ENCODE measurements around the gene PCYT1B. TPM values are rescaled to one million over a fixed set of nuclear protein-coding genes. Genes with fewer than 3 reads are reported as not detected.
"Not testable (repeated sequence)": the region's sequence is repeated elsewhere in the genome, so short reads cannot be mapped to it uniquely, and the experiment has no call there.

The PCYT1B gene
- total RNA-seq, 4 donors from 2014 or later = 0.87 to 1.9 (median 1.2) TPM

DNA sequence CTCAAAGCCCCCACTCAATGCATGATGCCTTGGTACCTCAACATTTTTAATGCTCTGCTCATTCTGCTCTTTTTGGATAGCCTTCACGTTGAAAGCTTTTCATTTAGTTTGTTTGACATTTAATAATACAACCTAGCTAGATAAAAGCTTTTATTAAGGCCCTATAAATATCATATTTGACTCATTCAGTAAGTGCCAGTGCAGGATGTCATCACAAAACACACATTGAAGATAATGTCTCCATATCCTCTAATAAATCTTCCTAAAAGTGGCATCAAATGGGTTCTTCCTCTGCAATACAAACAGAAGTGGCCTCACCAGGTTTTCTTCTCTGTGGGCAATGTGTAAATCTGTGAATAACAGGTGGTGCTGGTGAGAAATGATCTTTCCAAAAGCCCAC lies 12.0 kb upstream of the PCYT1B start:
- Histone ChIP-seq H3K9me3 (no peaks in the 10 kb centered on the region), H3K27ac (no peak overlapping the region), H3K4me3 (no peak overlapping the region), H3K36me3 (no peaks in the 10 kb centered on the region), H3K27me3 (no peaks in the 10 kb centered on the region), H3K4me1 (no peaks in the 10 kb centered on the region)
- TF ChIP-seq EP300 (IDR thresholded peaks at IDR 0.05) (no peak), CTCF (IDR thresholded peaks at IDR 0.05) (no peak), POLR2A (IDR thresholded peaks at IDR 0.05) (no peak)
- DNase-seq (ENCODE audit: low spot score in 2 of 2) = no peak
- whole genome bisulfite sequencing, 2 donors = 45 to 56% methylated on average over 1 of the region's 1 CpG

- H3K27me3 ChIP-seq = no peaks in the 10 kb centered on the region
- no peak for DNase-seq (ENCODE audit: low spot score in 2 of 2)
- H3K27ac ChIP-seq = no peak overlapping the region
- no peaks in the 10 kb centered on the region for H3K4me1 ChIP-seq
- no peaks in the 10 kb centered on the region for H3K9me3 ChIP-seq
- H3K4me3 ChIP-seq = no peak overlapping the region
- TF ChIP-seq CTCF (IDR thresholded peaks at IDR 0.05) (no peak), POLR2A (IDR thresholded peaks at IDR 0.05) (no peak), EP300 (IDR thresholded peaks at IDR 0.05) (no peak)
- H3K36me3 ChIP-seq = no peaks in the 10 kb centered on the region
Observed at GRCh38 chrX:24658421-24658820, 11.3 kb upstream of the PCYT1B start.

GRCh38 chrX:24657671-24658386 lies 10.7 kb upstream of the PCYT1B start:
- DNase-seq (ENCODE audit: low spot score in 2 of 2) = no peak

GRCh38 chrX:24655679-24656078 lies 8.5 kb upstream of the PCYT1B start:
- WGBS, 2 donors = 73 to 77% methylated on average over 9 of the region's 9 CpGs
- not testable (repeated sequence) for DNase-seq (ENCODE audit: low spot score in 2 of 2)

More at GRCh38 chrX:24657671-24658386, 10.7 kb upstream of the PCYT1B start:
- no peaks in the 10 kb centered on the region for H3K36me3 ChIP-seq
- 59 to 64% methylated on average over 6 of the region's 6 CpGs for WGBS, 2 donors
- no peaks in the 10 kb centered on the region for H3K4me1 ChIP-seq
- H3K9me3 ChIP-seq = no peaks in the 10 kb centered on the region
- no peaks in the 10 kb centered on the region for H3K27me3 ChIP-seq
- TF ChIP-seq CTCF (IDR thresholded peaks at IDR 0.05) (no peak), EP300 (IDR thresholded peaks at IDR 0.05) (no peak), POLR2A (IDR thresholded peaks at IDR 0.05) (no peak)
- H3K27ac ChIP-seq = no peak overlapping the region
- no peak overlapping the region for H3K4me3 ChIP-seq

GRCh38 chrX:24651783-24652182 lies 4.6 kb upstream of the PCYT1B start:
- TF ChIP-seq CTCF (IDR thresholded peaks at IDR 0.05) (no peak), EP300 (IDR thresholded peaks at IDR 0.05) (no peak), POLR2A (IDR thresholded peaks at IDR 0.05) (no peak)
- Histone ChIP-seq H3K27ac (no peak overlapping the region), H3K4me3 (no peak overlapping the region), H3K36me3 (no peaks in the 10 kb centered on the region), H3K27me3 (no peaks in the 10 kb centered on the region), H3K9me3 (no peaks in the 10 kb centered on the region), H3K4me1 (peaks cover 0 to 6% (median 0%) of the 10 kb centered on the region in 4 donors)
- DNase-seq (ENCODE audit: low spot score in 2 of 2) = no peak
- 84 to 93% methylated on average over 1 to 2 of the region's 2 CpGs for WGBS, 2 donors

More at GRCh38 chrX:24655679-24656078, 8.5 kb upstream of the PCYT1B start:
- not testable (repeated sequence) for H3K27ac ChIP-seq, H3K4me1 ChIP-seq, H3K27me3 ChIP-seq, H3K4me3 ChIP-seq, H3K36me3 ChIP-seq, H3K9me3 ChIP-seq
